Stimulated activated CD4-positive, alpha-beta T cell treated with anti-CD3 and anti-CD28 coated beads, Interleukin-15, amount 100 ng/mL, for 48 hours (primary cell): Measurements from ENCODE around the gene GPR89A.
"Not testable (repeated sequence)": the region's sequence is repeated elsewhere in the genome, so short reads cannot be mapped to it uniquely, and the experiment has no call there.

Experiments
- DNase-seq, 2 donors: peaks; one replicate each; pipeline ENCODE4 v3.0.0-alpha.2; 2020; ENCODE audit warnings: low read depth in 2 of 2

The GPR89A gene

GRCh38 chr1:145607833-145608733, at the start of gene GPR89A:
Gene GPR89A, plus strand, starts transcription at chr1:145607988. Its CDS starts 146 bp downstream, at chr1:145608134.
- DNase-seq = peak; percentile 91 to 96

- DNase-seq = not testable (repeated sequence)
These were observed 21.0 kb upstream of the GPR89A start for GRCh38 chr1:145586820-145587219.

- DNase-seq = peak; percentile 15 to 35
These were observed 17.0 kb upstream of the GPR89A start for GRCh38 chr1:145590806-145591205.

GRCh38 chr1:145592347-145592746, 15.4 kb upstream of the GPR89A start:
- not testable (repeated sequence) for DNase-seq

GRCh38 chr1:145595421-145595820, 12.4 kb upstream of the GPR89A start:
- not testable (repeated sequence) for DNase-seq

GRCh38 chr1:145596236-145596635, 11.6 kb upstream of the GPR89A start:
- DNase-seq = not testable (repeated sequence)

GRCh38 chr1:145599426-145599825, 8.4 kb upstream of the GPR89A start:
- DNase-seq = not testable (repeated sequence)

GRCh38 chr1:145601593-145601992, 6.2 kb upstream of the GPR89A start:
- DNase-seq = no peak

- DNase-seq = not testable (repeated sequence)
These were observed 948 bp upstream of the GPR89A start for GRCh38 chr1:145606840-145607239.

GRCh38 chr1:145607289-145607688, 499 bp upstream of the GPR89A start:
- not testable (repeated sequence) for DNase-seq

GRCh38 chr1:145610744-145611143, 3.0 kb downstream of the GPR89A start:
- not testable (repeated sequence) for DNase-seq

GRCh38 chr1:145620073-145620472, 12.3 kb downstream of the GPR89A start:
- not testable (repeated sequence) for DNase-seq

- not testable (repeated sequence) for DNase-seq
These were observed 14.4 kb downstream of the GPR89A start for GRCh38 chr1:145622177-145622576.

- DNase-seq = not testable (repeated sequence)
These were observed 28.4 kb downstream of the GPR89A start for GRCh38 chr1:145636237-145636636.

- DNase-seq = not testable (repeated sequence)
These were observed 34.1 kb downstream of the GPR89A start for GRCh38 chr1:145641886-145642285.

GRCh38 chr1:145643990-145644389, 36.2 kb downstream of the GPR89A start:
- DNase-seq = not testable (repeated sequence)

- DNase-seq = not testable (repeated sequence)
These were observed 48.6 kb downstream of the GPR89A start for GRCh38 chr1:145656245-145656943.

- DNase-seq = not testable (repeated sequence)
These were observed 54.7 kb downstream of the GPR89A start for GRCh38 chr1:145662502-145662901.

GRCh38 chr1:145665015-145665414, 57.2 kb downstream of the GPR89A start:
- DNase-seq = not testable (repeated sequence)

- DNase-seq = not testable (repeated sequence)
These were observed 63.4 kb downstream of the GPR89A start for GRCh38 chr1:145670995-145671745.

- DNase-seq = not testable (repeated sequence)
These were observed 65.4 kb downstream of the GPR89A start for GRCh38 chr1:145673217-145673616.

- not testable (repeated sequence) for DNase-seq
These were observed 77.1 kb downstream of the GPR89A start for GRCh38 chr1:145684858-145685257.
